T-cell (primary cell): Measurements from ENCODE around the gene CDC123. TPM values are rescaled to one million over a fixed set of nuclear protein-coding genes. Genes with fewer than 3 reads are reported as not detected.

Source experiments
- ATAC-seq, 4 experiments: fragments of 200-7000 bp in 3 of 4; fragments of 150-1000 bp in 1 of 4; cut with Tn5 transposase; replicated peaks in 1 of 4; 1 replicate in 3 of 4; 2 replicates in 1 of 4; pipeline ENCODE4 v1.10.0; 2021; ENCODE audit warnings: moderate library complexity in 3 of 4, mild to moderate bottlenecking in 2 of 4, moderate number of reproducible peaks in 1 of 4
- CTCF ChIA-PET, 2 donors: fragments of 300-600 bp; sonication (Branson Sonifier 250); formaldehyde crosslinking; loops; one replicate each; lab custom pipeline; 2022; ENCODE audit warnings: antibody characterized with exemption in 2 of 2; lab: Charles Lee
- POLR2A ChIA-PET, 2 donors: fragments of 300-600 bp; sonication (Branson Sonifier 250); formaldehyde crosslinking; loops; one replicate each; lab custom pipeline; 2022; ENCODE audit warnings: antibody characterized with exemption in 2 of 2; lab: Charles Lee
- DNase-seq, 35 experiments: peaks; one replicate each; pipeline versions ENCODE4 v3.0.0 to v3.0.0-alpha.2; 2013 to 2023
- H3K27ac ChIP-seq: one replicate; pipeline ENCODE4 v1.5.1; 2013; ENCODE audit warnings: low read length
- H3K27me3 ChIP-seq, 2 experiments: replicated peaks in 1 of 2; 1 replicate in 1 of 2; 2 replicates in 1 of 2; pipeline versions ENCODE4 v1.6.1 to v1.7.0; 2013; ENCODE audit warnings: low read length in 1 of 2, mixed read lengths in 1 of 2; ENCODE audit not compliant: control insufficient read depth in 2 of 2, insufficient read depth in 2 of 2; ENCODE audit errors: extremely low read depth in 1 of 2
- H3K36me3 ChIP-seq, 2 donors: 1 replicate in 1 of 2; 2 replicates in 1 of 2; pipeline versions ENCODE4 v1.6.1 to v1.7.0; 2013; ENCODE audit warnings: low read length in 1 of 2; ENCODE audit not compliant: control insufficient read depth in 2 of 2, insufficient read depth in 1 of 2; ENCODE audit errors: extremely low read depth in 1 of 2
- H3K4me1 ChIP-seq, 2 experiments: 1 replicate in 1 of 2; 2 replicates in 1 of 2; pipeline versions ENCODE4 v1.6.1 to v1.7.0; 2013; ENCODE audit warnings: low read length in 2 of 2, mixed read lengths in 1 of 2; ENCODE audit not compliant: insufficient read depth in 2 of 2, control insufficient read depth in 1 of 2; ENCODE audit errors: extremely low read depth in 1 of 2
- H3K4me3 ChIP-seq, 2 donors: 1 replicate in 1 of 2; 2 replicates in 1 of 2; pipeline versions ENCODE4 v1.5.1 to v1.7.0; 2013; ENCODE audit warnings: mild to moderate bottlenecking in 2 of 2, low read length in 1 of 2, moderate library complexity in 1 of 2; ENCODE audit not compliant: control insufficient read depth in 1 of 2; ENCODE audit errors: extremely low read depth in 1 of 2
- H3K9me3 ChIP-seq: 2 replicates; pipeline ENCODE4 v1.7.0; 2013
- H3K27ac Mint-ChIP-seq, 2 donors: one replicate each; pipeline ENCODE4 v1.8.0; 2020 to 2021; ENCODE audit warnings: mild to moderate bottlenecking in 2 of 2, mixed read lengths in 2 of 2
- H3K27me3 Mint-ChIP-seq, 2 donors: one replicate each; pipeline ENCODE4 v1.8.0; 2021 to 2022; ENCODE audit warnings: mixed read lengths in 2 of 2
- H3K36me3 Mint-ChIP-seq: one replicate; pipeline ENCODE4 v1.8.0; 2021; ENCODE audit warnings: mixed read lengths
- H3K4me1 Mint-ChIP-seq, 3 donors: one replicate each; pipeline ENCODE4 v1.8.0; 2020 to 2022; ENCODE audit warnings: mixed read lengths in 3 of 3, mild to moderate bottlenecking in 1 of 3
- H3K4me3 Mint-ChIP-seq, 3 donors: one replicate each; pipeline ENCODE4 v1.8.0; 2020 to 2022; ENCODE audit warnings: mild to moderate bottlenecking in 3 of 3, mixed read lengths in 3 of 3, moderate library complexity in 3 of 3
- H3K9me3 Mint-ChIP-seq, 3 donors: one replicate each; pipeline ENCODE4 v1.8.0; 2020 to 2022; ENCODE audit warnings: mixed read lengths in 3 of 3
- WGBS: methylation state at CpG from one replicate; pipeline ENCODE4 v1.1.5; 2013; ENCODE audit warnings: missing lambda C conversion rate; ENCODE audit not compliant: insufficient coverage; 5-methylcytosine and 5-hydroxymethylcytosine counted together
- total RNA-seq, 35 experiments: library from RNA in 6 of 35; stranded (reverse) in 6 of 35; fragments of 120-200 nt in 1 of 35; gene quantifications; one replicate each; pipeline versions ENCODE4 v1.2.1 to v1.2.4 and lab custom pipeline; 2013 to 2026

CDC123 gene
- total RNA-seq, 5 donors from 2014 or later (not counting 1 experiment from before 2014, with no cell fraction given) = 35.5 to 48.6 (median 43.7) TPM

DNA sequence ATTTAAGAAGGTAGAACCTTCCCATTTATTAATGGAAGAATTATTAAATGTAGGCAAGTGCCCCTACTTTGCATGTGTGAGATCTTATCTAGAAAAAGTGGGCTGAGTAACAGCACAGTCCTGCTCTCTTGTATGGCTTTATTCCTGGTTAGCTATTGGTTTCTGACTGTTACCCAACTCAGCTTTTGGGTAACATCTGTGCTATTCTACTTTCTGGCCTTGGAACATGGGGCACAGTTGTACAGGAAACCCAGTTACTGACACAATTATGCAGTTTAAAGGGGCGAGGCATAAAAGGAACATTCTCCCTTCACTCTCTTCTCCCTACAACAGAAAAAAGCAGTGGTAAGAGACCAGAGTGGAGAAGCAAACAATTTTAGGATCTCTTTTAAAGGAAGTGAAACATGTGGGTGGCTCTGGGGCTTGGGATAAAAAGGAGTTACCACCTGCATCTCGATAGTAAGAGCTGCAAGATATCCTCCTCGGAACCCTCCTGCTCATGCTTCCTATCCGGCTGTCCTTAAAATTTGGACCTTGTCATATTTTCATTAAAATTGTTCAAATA is 16.3 kb upstream of the CDC123 start:
- H3K36me3 ChIP-seq = peaks cover 3 to 47% of the 10 kb centered on the region in 2 donors
- peak overlapping the region; percentile 79 for H3K27ac ChIP-seq
- WGBS = no CpG with 5 or more reads among the region's 4 CpGs
- no peaks in the 10 kb centered on the region for H3K27me3 ChIP-seq
- ChIA-PET CTCF (interaction anchor here in 1 of 2 donors (0.7 kb wide), 1 partner anchor 477 kb away, joined by 3 read pairs; no protein-coding TSS in a partner anchor), POLR2A (no interaction called here)
- H3K36me3 Mint-ChIP-seq = peaks cover 32% of the 10 kb centered on the region
- no peak for DNase-seq
- H3K4me1 ChIP-seq = peaks cover 0 to 18% of the 10 kb centered on the region in 2 experiments
- H3K9me3 Mint-ChIP-seq = no peaks in the 10 kb centered on the region
- no peak for ATAC-seq
- H3K27ac Mint-ChIP-seq = peak overlapping the region; percentile 90 to 92
- H3K9me3 ChIP-seq = no peaks in the 10 kb centered on the region
- H3K4me3 ChIP-seq = no peak overlapping the region
- H3K4me3 Mint-ChIP-seq = no peak overlapping the region
- peaks cover 7 to 33% (median 23%) of the 10 kb centered on the region in 3 donors for H3K4me1 Mint-ChIP-seq
- H3K27me3 Mint-ChIP-seq = no peaks in the 10 kb centered on the region

DNA sequence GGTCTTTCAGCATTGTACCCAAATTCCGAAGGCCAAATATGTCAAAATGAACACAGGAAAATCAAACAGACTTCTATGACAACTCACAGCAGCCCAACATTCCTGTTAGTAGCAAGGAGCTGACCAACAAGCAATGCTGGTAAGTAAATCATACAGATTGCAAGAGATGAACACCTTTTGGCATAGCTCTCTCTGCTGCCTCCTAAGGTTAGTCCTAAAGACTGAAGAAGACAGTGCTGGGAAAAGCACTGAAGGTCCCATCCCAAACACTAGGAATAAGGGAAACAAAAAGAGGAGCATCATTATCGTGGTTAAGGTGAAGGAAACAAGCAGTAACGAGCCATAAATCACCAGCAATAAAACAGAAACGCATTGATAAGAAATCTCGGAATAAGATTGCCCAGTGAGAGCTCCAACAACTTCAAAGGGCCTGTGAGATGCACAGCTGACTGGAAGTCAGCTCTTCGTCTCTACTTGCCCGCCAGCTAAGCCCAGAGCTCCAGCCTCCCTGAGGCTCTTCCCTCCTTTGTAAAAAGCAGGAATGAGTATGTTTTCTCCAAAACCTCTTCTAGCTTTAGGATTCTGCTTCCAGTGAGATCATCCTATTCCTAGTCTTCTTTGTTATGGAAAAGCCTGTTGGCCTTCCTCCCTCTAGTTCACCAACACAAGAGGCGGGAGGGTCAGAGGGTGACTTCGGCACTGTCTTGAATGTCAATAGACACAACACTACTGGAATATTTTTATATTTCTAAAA is 15.6 kb upstream of the CDC123 start:
- CTCF ChIA-PET = interaction anchor here in 1 of 2 donors (0.7 kb wide), 1 partner anchor 476 kb away, joined by 3 read pairs; no protein-coding TSS in a partner anchor
- H3K27me3 ChIP-seq = no peaks in the 10 kb centered on the region
- no peaks in the 10 kb centered on the region for H3K9me3 ChIP-seq
- no peaks in the 10 kb centered on the region for H3K9me3 Mint-ChIP-seq
- peaks cover 38% of the 10 kb centered on the region for H3K36me3 Mint-ChIP-seq
- peak overlapping the region in 2 of 3 donors; percentile 13 to 60 for H3K4me3 Mint-ChIP-seq
- WGBS = 100% methylated on average over 3 of the region's 9 CpGs
- H3K4me1 ChIP-seq = peaks cover 0 to 18% of the 10 kb centered on the region in 2 experiments
- H3K4me3 ChIP-seq = no peak overlapping the region
- H3K27me3 Mint-ChIP-seq = no peaks in the 10 kb centered on the region
- ATAC-seq (no peak), DNase-seq (no peak)
- POLR2A ChIA-PET = no interaction called here
- H3K36me3 ChIP-seq = peaks cover 3 to 50% of the 10 kb centered on the region in 2 donors
- peak overlapping the region; percentile 90 to 92 for H3K27ac Mint-ChIP-seq
- peak overlapping the region; percentile 79 for H3K27ac ChIP-seq
- peaks cover 7 to 33% (median 23%) of the 10 kb centered on the region in 3 donors for H3K4me1 Mint-ChIP-seq

DNA sequence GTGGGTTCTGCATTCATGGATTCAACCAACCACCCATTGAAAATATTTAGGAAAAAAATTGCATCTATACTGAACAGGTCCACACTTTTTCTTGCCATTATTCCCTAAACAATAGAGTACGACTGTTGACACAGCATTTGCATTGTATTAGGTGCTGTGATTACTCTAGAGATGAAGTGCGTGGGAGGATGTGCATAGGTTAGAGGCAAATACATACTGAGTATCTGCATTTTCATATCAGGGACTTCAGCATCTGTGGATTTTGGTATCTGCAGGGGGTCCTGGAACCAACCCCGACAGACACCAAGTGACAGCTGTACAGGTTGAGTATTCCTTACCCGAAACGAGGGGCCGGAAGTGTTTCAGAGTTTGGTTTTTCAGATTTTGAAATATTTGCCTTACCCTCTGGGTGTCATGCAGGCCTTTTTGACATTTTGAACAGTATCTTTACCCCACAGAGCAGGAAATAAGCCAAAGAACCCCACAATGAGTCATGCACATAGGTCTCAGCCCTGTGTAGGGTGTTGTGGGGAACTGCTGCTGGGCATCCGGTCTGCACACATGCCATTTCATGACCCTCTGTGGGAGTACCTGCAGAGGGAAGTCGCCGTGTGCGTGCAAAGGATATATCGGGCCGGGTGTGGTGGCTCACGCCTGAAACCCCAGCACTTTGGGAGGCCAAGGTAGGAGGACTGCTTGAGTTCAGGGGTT is 14.8 kb upstream of the CDC123 start:
- peaks cover 0 to 54% of the 10 kb centered on the region in 2 donors for H3K36me3 ChIP-seq
- peak; percentile 39 to 82 (median 60) for DNase-seq
- peak overlapping the region; percentile 90 to 92 for H3K27ac Mint-ChIP-seq
- H3K4me1 ChIP-seq = peaks cover 0 to 18% of the 10 kb centered on the region in 2 experiments
- ChIA-PET POLR2A (no interaction called here), CTCF (no interaction called here)
- H3K27ac ChIP-seq = peak overlapping the region; percentile 79
- H3K9me3 Mint-ChIP-seq = no peaks in the 10 kb centered on the region
- 70% methylated on average over 2 of the region's 13 CpGs for WGBS
- H3K9me3 ChIP-seq = no peaks in the 10 kb centered on the region
- H3K4me3 Mint-ChIP-seq = peak overlapping the region in 2 of 3 donors; percentile 28 to 60
- H3K36me3 Mint-ChIP-seq = peaks cover 45% of the 10 kb centered on the region
- no peaks in the 10 kb centered on the region for H3K27me3 ChIP-seq
- H3K27me3 Mint-ChIP-seq = no peaks in the 10 kb centered on the region
- peak; percentile 99 to 100 (median 100) for ATAC-seq
- peaks cover 7 to 38% (median 28%) of the 10 kb centered on the region in 3 donors for H3K4me1 Mint-ChIP-seq
- no peak overlapping the region for H3K4me3 ChIP-seq

DNA sequence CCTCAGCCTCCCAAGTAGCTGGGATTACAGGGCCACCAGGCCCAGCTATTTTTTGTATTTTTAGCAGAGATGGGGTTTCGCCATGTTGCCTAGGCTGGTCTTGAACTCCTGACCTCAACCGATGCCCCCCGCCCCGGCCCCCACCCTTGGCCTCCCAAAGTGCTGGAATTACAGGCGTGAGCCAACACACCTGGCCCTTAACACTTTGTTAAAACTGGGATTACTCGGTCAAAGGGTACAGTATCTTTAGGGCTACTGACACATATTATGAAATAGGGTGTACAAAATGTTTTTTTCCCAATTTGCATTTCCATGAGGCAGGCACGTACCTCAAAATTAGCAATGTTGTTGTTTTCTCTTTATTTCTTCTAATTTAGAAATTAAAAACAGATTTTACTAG is 11.8 kb upstream of the CDC123 start:
- H3K36me3 ChIP-seq = peaks cover 0 to 42% of the 10 kb centered on the region in 2 donors
- whole genome bisulfite sequencing = 97% methylated on average over 5 of the region's 7 CpGs
- peaks cover 19 to 52% (median 45%) of the 10 kb centered on the region in 3 donors for H3K4me1 Mint-ChIP-seq

DNA sequence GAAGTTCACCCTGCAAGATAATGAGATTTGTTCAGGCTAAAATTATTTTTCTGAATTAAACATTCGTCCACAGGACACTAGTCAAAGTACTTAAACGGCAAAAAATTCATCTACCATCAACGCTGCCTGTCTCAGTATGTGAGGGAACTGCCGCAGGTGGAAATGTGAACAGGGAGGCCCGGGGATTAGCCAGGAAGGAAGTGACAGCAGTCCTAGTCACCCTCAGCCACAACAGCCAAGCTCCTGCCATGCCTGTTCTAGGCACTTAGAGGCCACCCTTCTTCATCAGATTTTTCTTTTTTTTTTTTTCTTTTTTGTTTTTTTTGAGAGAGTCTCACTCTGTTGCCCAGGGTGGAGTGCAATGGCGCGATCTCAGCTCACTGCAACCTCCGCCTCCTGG is 9.7 kb upstream of the CDC123 start:
- no peak overlapping the region for H3K4me3 ChIP-seq
- CTCF ChIA-PET = no interaction called here
- H3K9me3 ChIP-seq = no peaks in the 10 kb centered on the region
- DNase-seq (no peak), ATAC-seq (no peak)
- H3K4me1 ChIP-seq = peaks cover 0 to 8% of the 10 kb centered on the region in 2 experiments
- 72% methylated on average over 2 of the region's 8 CpGs for WGBS
- H3K27me3 ChIP-seq = no peaks in the 10 kb centered on the region
- peak overlapping the region in 1 of 2 donors; percentile 55 for H3K27ac Mint-ChIP-seq
- no peak overlapping the region for H3K27ac ChIP-seq
- H3K36me3 Mint-ChIP-seq = peaks cover 39% of the 10 kb centered on the region
- POLR2A ChIA-PET = interaction anchor here in 1 of 2 donors (0.5 kb wide), 1 partner anchor 486 kb away, joined by 6 read pairs; no protein-coding TSS in a partner anchor
- peaks cover 0 to 34% of the 10 kb centered on the region in 2 donors for H3K36me3 ChIP-seq
- H3K9me3 Mint-ChIP-seq = no peaks in the 10 kb centered on the region
- no peaks in the 10 kb centered on the region for H3K27me3 Mint-ChIP-seq
- no peak overlapping the region for H3K4me3 Mint-ChIP-seq
- peaks cover 15 to 42% (median 31%) of the 10 kb centered on the region in 3 donors for H3K4me1 Mint-ChIP-seq

More for the DNA sequence above, 11.8 kb upstream of the CDC123 start:
- peaks cover 0 to 18% of the 10 kb centered on the region in 2 experiments for H3K4me1 ChIP-seq
- Mint-ChIP-seq H3K27me3 (no peaks in the 10 kb centered on the region), H3K36me3 (peaks cover 41% of the 10 kb centered on the region), H3K27ac (no peak overlapping the region), H3K9me3 (no peaks in the 10 kb centered on the region), H3K4me3 (no peak overlapping the region)
- ChIA-PET POLR2A (no interaction called here), CTCF (no interaction called here)
- no peak overlapping the region for H3K27ac ChIP-seq
- no peak overlapping the region for H3K4me3 ChIP-seq
- H3K9me3 ChIP-seq = no peaks in the 10 kb centered on the region
- no peak for DNase-seq
- no peaks in the 10 kb centered on the region for H3K27me3 ChIP-seq
- ATAC-seq = no peak

DNA sequence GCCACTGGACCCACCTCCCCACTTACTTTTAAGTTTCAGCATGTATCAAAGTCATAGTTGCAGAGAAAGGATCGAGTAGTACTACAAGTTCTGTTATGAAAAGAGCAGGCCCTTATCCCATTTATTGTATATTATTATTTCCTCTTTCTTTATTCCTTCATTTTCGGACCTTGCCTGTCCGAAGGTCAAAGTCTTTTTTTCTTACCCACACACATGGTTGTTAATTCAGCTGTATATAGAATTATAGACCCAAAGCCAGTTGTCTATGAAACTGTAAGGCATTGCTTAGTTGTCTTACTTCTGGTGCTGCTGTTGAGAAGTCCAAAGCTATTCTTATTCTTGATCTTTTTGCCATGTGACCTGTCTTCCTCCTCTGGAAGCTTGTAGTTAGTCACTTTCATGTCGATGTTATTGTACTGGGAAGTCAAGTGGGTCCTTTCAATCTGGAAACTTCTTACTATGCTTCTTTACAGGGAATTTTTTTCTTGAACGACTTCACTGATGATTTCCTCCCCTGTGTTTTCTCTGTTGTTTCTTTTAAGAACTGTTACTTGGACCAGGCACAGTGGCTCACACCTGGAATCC is 8.6 kb upstream of the CDC123 start:
- no CpG with 5 or more reads among the region's 5 CpGs for WGBS
- H3K4me1 ChIP-seq = no peaks in the 10 kb centered on the region
- no peak for ATAC-seq
- peaks cover 23 to 45% (median 35%) of the 10 kb centered on the region in 3 donors for H3K4me1 Mint-ChIP-seq
- ChIA-PET CTCF (no interaction called here), POLR2A (no interaction called here)
- H3K27ac ChIP-seq = no peak overlapping the region
- no peaks in the 10 kb centered on the region for H3K27me3 ChIP-seq
- no peak for DNase-seq
- no peak overlapping the region for H3K27ac Mint-ChIP-seq
- peaks cover 0 to 39% of the 10 kb centered on the region in 2 donors for H3K36me3 ChIP-seq
- no peak overlapping the region for H3K4me3 Mint-ChIP-seq
- peaks cover 36% of the 10 kb centered on the region for H3K36me3 Mint-ChIP-seq
- H3K4me3 ChIP-seq = no peak overlapping the region
- H3K9me3 ChIP-seq = no peaks in the 10 kb centered on the region
- H3K9me3 Mint-ChIP-seq = no peaks in the 10 kb centered on the region
- no peaks in the 10 kb centered on the region for H3K27me3 Mint-ChIP-seq
